ENCODE data around the gene ANKLE1. TPM values are rescaled to one million over a fixed set of nuclear protein-coding genes. Genes with fewer than 3 reads are reported as not detected.

ANKLE1 gene
- total RNA-seq, 1 experiment from 2014 or later, result 16.5 TPM

DNA sequence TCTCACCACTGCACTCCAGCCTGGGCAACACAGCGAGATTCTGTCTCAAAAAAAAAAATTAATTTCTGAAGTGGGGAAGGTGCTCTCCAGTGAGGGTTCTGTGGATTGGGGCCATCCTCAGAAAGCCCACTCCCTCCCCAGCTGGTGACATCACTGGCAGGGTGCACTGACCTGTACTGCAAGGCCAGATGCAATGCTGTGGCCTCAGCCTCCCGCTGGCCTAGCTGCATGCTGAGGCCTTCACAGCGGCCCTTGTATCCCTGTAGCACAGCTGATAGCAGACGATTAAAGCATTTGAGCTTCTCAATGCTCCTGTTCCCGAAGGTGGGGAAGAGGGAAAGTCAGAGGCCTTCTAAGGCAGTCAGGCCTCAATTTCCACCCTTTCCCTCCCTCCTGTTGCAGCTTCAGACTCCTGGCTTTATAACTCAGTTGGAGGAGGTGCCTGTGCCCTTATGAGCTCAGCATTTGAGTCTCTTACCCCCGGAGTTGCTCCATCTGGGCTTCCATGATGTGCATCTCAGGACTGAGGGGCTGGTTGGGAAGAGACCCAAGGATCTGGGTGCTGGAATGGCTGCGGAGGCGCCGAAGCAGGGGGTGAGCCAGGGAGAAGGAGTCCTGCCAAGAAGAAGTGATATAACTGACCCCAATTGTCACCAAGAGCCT lies 22.5 kb upstream of the ANKLE1 start:
- Histone ChIP-seq H2BK12ac (ENCODE audit: insufficient read length, low read depth, low read length) (no peak overlapping the region), H3K9me3 (ENCODE audit: control insufficient read depth, low read depth, low read length) (peaks cover 13% of the 10 kb centered on the region), H2AK5ac (ENCODE audit: insufficient read length, low read length) (no peak overlapping the region), H3K27me3 (ENCODE audit: insufficient read depth, low read length) (no peaks in the 10 kb centered on the region), H3K18ac (ENCODE audit: insufficient read length, low read depth, low read length) (no peak overlapping the region), H4K8ac (replicated peaks; ENCODE audit: insufficient read length, low read depth, low read length) (no peak overlapping the region), H4K20me1 (ENCODE audit: control insufficient read depth, insufficient read depth, insufficient read length) (no peaks in the 10 kb centered on the region), H2BK20ac (ENCODE audit: low read depth, low read length, poor library complexity, severe bottlenecking) (no peak overlapping the region), H3K27ac (ENCODE audit: insufficient read length, low read depth, low read length) (no peak overlapping the region), H3T11ph (ENCODE audit: low read length) (no peak overlapping the region), H3K79me2 (ENCODE audit: insufficient read depth, low read length) (no peaks in the 10 kb centered on the region), H3K56ac (ENCODE audit: insufficient read length, low read depth, low read length) (no peak overlapping the region), H2AFZ (ENCODE audit: low read length) (no peak overlapping the region), H3K9ac (ENCODE audit: extremely low read depth, insufficient read length, low read length) (no peak overlapping the region), H2BK120ac (ENCODE audit: low read depth, low read length, poor library complexity, severe bottlenecking) (no peak overlapping the region), H3K23ac (ENCODE audit: insufficient read length, low read depth, low read length) (no peak overlapping the region), H3K4me2 (ENCODE audit: insufficient read depth, insufficient read length, low read length) (no peak overlapping the region), H3K23me2 (ENCODE audit: insufficient read length, low read depth, low read length, poor library complexity, severe bottlenecking) (no peaks in the 10 kb centered on the region), H2BK15ac (ENCODE audit: low read depth, low read length) (no peak overlapping the region), H3K4me1 (ENCODE audit: insufficient read depth, low read length) (peaks cover 1% of the 10 kb centered on the region; the same call in 1 of the 2 replicates), H3K4ac (ENCODE audit: low read depth, low read length) (no peak overlapping the region), H2BK5ac (ENCODE audit: insufficient read length, low read length) (no peak overlapping the region), H3K14ac (ENCODE audit: insufficient read depth, low read length) (no peak overlapping the region), H4K91ac (ENCODE audit: insufficient read length, low read depth, low read length) (no peak overlapping the region), H4K5ac (ENCODE audit: insufficient read length, low read depth, low read length) (no peak overlapping the region), H3K79me1 (ENCODE audit: insufficient read depth, low read depth, low read length, poor library complexity, severe bottlenecking) (no peaks in the 10 kb centered on the region)
- H3K27ac Mint-ChIP-seq, result no peak overlapping the region
- H3K4me1 Mint-ChIP-seq, result peaks cover 4 to 15% of the 10 kb centered on the region in 2 experiments
- no peak for DNase-seq
- H3K27me3 Mint-ChIP-seq (ENCODE audit: low read depth), result peaks cover 1% of the 10 kb centered on the region; the same call in 1 of the 2 replicates
- TF ChIP-seq CTCF (conservative IDR thresholded peaks at IDR 0.05), result no peak
- peaks cover 0 to 24% (median 2%) of the 10 kb centered on the region in 3 experiments; a peak in 4 of 7 replicates for H3K36me3 Mint-ChIP-seq (ENCODE audit: insufficient read depth in 1 of 3, low read depth in 3 of 3)
- WGBS (ENCODE audit: extremely low coverage, insufficient read length, low lambda C conversion rate), result no CpG with 5 or more reads among the region's 9 CpGs
- no peaks in the 10 kb centered on the region; a peak in 1 of 5 replicates for H3K9me3 Mint-ChIP-seq
- no peak overlapping the region; a peak in 1 of 5 replicates for H3K4me3 Mint-ChIP-seq

All from H9 (cell line).